NCI-H460 (cell line): ENCODE measurements around the gene SUFU. TPM values are rescaled to one million over a fixed set of nuclear protein-coding genes. Genes with fewer than 3 reads are reported as not detected.
"Not testable (repeated sequence)": the region's sequence is repeated elsewhere in the genome, so short reads cannot be mapped to it uniquely, and the experiment has no call there.

ENCODE experiments used
- DNase-seq: peaks from one replicate; pipeline ENCODE4 v3.0.0-alpha.2; 2016; ENCODE audit warnings: low read depth; ENCODE audit errors: extremely low read depth
- total RNA-seq: library from RNA; depleted of rRNA; stranded (reverse); fragments of >200 nt; shearing (Covaris generic); gene quantifications from 2 replicates; pipeline ENCODE4 v1.2.3, GENCODE V29; 2014

SUFU gene
- total RNA-seq, 1 experiment from 2014 or later: 1.9 TPM

- no peak for DNase-seq
Observed at GRCh38 chr10:102665904-102666509, 162.2 kb downstream of the SUFU start.

- DNase-seq: not testable (repeated sequence)
Observed at GRCh38 chr10:102667411-102667810, 163.6 kb downstream of the SUFU start.

- no peak for DNase-seq
Observed at GRCh38 chr10:102668326-102669107, 164.7 kb downstream of the SUFU start.

DNA sequence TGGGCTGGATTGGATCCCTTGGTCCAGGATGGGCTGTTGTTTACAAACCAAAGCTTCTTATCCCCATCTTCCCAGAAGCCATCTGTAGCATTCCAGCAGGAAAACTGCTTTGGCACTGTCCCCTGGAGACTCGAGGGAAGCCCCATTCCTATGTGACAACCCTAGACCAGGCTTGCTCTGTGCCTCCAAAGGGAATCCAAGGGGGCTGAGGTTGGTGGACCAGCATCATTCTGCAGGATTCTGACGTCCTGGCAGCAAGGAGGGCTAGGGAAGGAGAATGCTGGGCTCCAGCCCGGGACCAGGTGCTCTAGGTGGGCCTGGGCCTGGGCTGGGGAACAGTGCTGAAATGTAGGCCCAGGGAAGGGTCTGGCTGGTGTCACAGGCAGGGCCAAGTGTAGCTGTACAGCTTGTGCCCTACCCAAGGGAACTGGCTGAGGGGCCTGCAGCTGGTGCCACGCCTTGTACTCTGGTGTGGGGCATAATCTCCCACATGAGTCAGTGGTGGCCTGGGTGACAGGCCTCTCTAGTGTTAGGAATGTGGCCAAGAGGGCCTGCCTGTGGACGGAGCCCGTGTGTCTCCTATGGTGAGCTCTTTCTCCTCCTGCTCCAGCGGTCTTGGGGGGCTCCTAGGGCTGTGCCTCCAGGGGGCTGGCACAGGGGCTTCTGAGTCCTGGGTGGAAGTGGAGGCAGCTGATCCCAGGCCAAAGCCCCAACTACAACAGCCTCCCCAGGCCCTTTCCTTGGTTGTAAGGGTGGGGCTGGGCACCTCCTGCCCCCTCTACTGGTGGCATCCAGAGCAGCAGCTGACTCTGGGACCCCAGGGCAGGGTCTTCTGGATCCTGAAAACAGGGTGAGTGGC lies 165.7 kb downstream of the SUFU start:
- no peak for DNase-seq

DNA sequence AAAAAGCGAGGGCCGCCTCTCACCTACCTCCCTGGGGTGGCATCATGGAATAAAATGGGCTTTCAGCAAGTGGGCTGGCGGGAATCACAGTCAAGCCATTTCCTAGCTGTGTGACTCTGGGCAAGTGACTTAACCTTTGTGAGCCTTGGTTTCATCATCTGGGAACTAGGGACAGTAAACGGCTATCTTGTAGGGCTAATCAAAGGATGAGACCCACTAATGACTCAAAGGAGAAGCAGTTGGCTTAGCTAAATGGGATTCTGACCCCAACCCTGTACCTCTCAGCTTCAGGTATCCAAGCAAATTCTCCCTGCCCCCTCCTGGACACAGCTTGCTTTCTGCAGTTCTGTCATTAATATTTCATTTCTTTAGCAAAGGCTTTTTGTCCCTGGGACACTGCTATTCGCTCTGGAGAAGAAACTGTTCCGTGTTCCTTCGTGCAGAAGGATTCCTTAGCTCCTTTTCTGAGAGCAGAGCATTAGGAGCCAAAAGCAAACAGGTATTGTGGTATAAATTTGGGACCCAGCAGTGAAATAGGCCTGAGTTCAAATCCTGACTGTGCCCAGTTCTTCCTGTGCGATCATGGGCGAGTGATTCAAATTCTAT lies 166.4 kb downstream of the SUFU start:
- no peak for DNase-seq

GRCh38 chr10:102670871-102671434 lies 167.2 kb downstream of the SUFU start:
- no peak for DNase-seq

GRCh38 chr10:102673236-102673818 lies 169.6 kb downstream of the SUFU start:
- DNase-seq: no peak

DNA sequence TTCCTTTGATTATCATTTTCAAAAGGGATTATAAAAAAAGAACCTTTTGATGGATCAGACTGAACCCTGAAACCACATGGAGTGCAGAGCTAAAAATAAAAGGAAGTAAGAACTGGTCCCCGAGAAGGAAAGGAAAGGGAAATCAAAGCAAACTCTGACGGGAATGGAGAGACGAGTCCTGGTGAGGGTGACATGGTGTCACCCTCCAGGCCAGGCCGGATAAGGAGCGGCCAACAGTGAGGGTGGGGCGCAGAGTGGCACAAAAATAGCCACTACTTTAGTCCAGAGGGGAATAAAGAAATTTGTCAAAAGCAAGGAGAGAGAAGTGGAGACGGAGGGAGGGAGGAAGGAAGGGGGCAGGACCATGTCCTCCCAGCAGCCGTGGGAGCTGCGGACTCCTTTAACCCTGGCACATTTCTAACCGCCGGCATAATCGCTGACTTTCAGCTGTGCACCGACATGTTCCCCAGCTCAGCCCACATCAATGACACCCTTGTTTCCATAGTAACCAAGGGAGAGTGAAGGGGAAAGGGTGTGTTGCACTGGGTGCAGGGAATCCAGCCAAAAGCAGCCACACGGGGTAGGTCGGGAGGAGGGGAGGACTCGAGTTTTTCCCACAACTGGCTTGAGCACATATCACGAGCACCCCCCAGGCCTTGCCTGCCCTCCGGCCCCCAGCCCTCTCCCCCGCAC lies 170.2 kb downstream of the SUFU start:
- no peak for DNase-seq

DNA sequence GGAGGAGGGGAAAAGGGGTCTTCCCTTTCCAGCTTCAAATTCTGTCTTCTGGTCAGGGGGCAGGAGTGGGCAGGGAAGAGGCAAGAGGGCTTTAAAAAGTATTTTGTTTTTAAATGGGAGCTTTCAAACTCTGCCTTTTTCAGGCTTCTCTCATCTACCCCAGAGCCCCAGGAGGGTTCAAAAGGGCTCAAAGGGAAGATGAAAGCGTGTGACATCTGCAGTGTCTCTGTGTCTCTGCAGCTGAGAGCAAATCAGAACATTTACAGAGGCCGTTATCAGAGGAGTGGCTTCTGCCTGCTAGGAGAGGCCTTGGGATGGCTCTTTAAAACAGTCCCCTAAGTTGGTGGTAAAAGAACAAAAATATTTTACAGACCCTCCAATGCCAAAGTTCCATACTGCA lies 170.8 kb downstream of the SUFU start:
- no peak for DNase-seq

DNA sequence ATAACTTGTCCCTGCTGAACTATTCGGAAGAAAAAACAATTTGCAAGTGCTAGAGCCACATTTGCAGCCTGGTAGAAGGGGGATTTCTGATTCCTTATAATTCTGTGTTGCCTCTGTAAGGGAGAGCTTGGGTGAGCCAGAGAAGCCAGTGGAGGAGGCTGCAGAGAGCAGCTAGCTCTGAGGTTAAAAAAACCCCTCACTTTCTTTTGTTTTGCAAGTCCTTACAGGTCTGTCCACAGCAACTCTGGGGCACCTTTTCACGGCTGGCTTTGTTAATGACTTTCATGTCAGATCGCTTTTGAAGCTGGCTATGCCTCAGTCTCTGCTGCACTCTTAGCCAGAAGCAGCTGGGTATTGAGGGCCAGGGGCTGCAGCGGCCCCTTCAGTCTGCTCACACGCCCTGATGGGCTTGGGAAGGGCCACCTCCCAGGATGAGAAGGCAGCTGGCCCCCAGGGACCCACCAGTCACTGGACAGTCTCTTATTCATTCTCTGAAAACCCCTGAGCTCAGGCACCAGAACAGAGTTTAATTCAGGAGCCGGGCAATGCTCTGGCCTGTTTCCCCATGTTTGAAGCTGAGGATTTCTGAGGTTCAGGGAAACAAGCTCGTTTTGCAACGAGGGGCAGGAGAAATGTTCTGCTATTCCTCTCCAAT lies 171.4 kb downstream of the SUFU start:
- no peak for DNase-seq

DNA sequence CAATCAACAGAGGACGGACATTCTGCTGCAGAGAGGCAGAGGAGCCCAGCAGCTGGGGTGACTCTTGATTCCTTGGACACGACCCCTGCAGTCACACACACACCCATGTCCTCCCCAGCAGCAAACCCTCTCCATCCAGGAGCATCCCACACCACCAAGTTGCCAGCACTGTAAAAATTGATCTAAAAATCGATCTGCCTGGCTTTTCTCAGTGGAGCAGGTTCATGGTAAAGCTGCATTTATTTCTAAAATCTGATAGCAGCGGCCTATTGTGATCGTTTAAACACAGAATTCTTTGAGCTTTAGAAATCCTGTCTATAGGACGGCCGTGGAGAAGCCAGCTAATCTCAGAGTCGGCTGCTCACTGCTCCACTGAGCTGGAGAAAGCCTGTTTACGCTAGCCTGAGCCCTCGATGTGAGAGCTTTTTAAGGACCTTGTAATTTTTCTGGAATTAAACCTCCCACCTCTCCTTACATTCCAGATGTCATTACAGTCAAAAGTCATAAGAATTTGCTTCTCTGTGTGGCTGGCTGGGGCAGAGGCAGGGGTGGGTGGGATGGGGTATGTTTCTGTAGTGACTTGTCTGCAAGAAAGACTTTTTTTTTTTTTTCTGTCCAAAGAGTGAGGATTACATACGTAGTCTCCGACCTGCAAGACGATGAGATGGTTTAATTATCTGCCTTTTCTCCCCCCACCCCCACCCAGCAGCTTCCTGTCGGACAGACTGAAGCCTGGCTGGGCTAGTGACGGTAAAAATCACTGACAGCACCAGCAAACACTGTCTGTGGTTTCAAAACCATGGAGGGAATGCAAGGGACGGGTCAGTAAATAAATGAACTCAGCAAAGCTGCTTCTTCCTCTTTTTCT lies 172.1 kb downstream of the SUFU start:
- DNase-seq: no peak

DNA sequence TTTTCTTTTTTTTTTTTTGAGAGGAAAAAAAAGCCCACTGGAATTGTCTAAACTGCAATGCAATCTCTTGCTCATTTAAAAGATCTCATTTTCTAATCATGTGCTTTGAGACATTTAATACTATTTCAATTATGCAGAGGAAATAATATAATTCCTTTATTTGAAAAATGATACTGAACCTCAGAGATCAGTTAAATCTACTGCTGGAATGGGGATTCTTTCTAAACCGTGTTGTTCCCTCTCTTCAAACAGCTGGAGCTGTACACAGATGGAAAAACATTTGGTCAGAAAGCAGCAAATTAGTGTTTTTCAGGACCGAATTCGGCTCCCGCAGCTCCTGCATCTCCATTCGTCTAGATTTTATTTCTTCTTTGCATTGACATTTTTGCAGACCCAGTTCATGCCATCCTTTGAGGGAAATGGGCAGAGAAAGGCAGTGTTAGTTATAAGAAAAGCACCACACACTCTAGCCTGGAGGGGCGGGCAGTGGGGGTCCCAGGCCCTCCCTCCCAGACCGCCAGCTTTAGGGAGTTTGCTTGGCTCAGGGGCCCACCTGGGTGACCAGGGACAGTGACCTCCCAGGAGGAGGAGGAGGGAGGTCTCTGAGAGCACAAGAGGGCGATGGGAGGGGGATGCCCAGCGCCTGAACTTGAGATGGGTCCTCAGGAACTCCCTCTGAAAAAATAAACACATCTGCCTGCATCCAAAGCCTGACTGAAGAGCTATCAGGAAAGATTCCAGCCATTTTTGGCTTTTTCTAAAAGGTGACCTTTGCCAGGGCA lies 173.0 kb downstream of the SUFU start:
- DNase-seq: no peak

- DNase-seq: no peak
Observed at GRCh38 chr10:102677331-102678067, 173.7 kb downstream of the SUFU start.

- no peak for DNase-seq
Observed at GRCh38 chr10:102678068-102678400, 174.3 kb downstream of the SUFU start.

DNA sequence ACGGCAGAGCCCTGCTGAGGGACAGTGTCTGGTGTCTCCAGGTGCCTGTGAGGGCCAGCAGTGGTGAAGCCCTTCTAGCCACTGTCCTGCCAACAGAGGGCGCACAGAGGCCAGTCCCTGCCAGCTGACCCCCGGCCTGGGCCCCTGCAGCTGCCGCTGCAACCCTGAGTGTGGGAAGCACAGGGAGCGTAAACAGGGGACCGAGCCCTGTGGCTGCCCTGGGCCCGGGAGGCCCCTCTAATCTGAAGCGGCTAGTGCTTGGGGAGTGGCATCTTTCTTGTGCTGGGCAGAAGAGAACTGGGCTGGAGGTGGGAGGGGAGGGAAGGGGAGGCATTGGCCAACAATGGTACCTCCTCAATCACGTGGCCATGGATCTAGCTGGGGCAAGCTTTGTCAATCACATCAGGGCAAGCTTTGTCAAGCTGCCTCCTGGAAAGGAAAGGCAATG lies 175.1 kb downstream of the SUFU start:
- peak; percentile 52 for DNase-seq

DNA sequence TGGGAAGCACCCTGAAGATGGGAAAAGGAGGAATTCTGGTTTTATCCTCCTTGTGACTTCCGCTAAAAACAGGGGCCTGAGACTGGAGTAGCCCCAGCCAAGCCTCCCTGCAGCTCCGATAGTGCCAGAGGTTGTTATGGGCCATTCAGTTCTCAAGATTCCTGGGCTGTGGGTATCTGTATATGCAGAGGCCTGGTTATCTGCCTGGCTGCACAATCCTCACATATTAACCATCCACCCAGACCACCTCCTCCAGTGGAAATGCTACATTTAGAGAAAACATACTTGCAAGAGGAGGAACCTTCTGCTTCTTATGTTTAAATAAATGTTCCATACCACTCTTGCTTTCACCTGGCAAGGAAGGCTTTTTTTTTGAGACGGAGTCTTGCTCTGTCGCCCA lies 175.8 kb downstream of the SUFU start:
- DNase-seq: no peak

DNA sequence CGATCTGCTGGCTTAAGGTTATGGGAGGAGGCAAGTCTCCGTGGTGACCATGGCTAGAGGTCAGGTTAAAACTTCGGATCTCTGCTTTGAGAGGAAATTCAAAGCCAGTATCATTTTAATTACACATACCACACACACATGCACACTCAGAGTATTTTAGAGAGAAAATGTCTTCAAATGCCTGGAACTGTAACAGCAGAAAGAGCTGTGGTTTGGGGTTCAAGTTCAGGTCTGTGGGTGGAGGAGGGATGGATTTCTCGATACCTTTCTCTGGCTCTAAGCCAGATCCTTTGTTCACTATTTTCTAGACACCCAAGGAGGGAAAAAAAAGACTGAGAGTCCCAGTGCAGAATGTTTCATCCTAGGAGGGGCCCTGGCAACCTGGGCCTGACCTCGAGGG lies 177.9 kb downstream of the SUFU start:
- DNase-seq: no peak
